Calu3 (cell line): ENCODE results near the gene ARHGAP24. TPM values are rescaled to one million over a fixed set of nuclear protein-coding genes. Genes with fewer than 3 reads are reported as not detected.

ENCODE experiments used
- BruUV-seq: library from RNA; stranded (reverse); fragments of 400-500 nt; replicated peaks from 2 replicates; lab custom pipeline; 2021; lab: Mats Ljungman, UMichigan
- CTCF ChIA-PET: fragments of 300-600 bp; sonication (Branson Sonifier 250); formaldehyde crosslinking; loops from one replicate; lab custom pipeline; 2022; ENCODE audit warnings: antibody characterized with exemption; lab: Charles Lee
- DNase-seq: peaks from one replicate; pipeline ENCODE4 v3.0.0; 2022
- H3K27ac Mint-ChIP-seq: one replicate; pipeline ENCODE4 v1.8.0; 2022; ENCODE audit warnings: mixed read lengths; ENCODE audit not compliant: unreplicated experiment
- H3K27me3 Mint-ChIP-seq: one replicate; pipeline ENCODE4 v1.8.0; 2022; ENCODE audit warnings: mixed read lengths; ENCODE audit not compliant: unreplicated experiment
- H3K36me3 Mint-ChIP-seq: one replicate; pipeline ENCODE4 v1.8.0; 2022; ENCODE audit warnings: mild to moderate bottlenecking, moderate library complexity, mixed read lengths; ENCODE audit not compliant: insufficient read depth, unreplicated experiment
- H3K4me1 Mint-ChIP-seq: one replicate; pipeline ENCODE4 v1.8.0; 2022; ENCODE audit warnings: mild to moderate bottlenecking, low read depth, mixed read lengths; ENCODE audit not compliant: unreplicated experiment
- H3K4me3 Mint-ChIP-seq: one replicate; pipeline ENCODE4 v1.8.0; 2022; ENCODE audit warnings: mild to moderate bottlenecking, low read depth, moderate library complexity, mixed read lengths; ENCODE audit not compliant: unreplicated experiment
- H3K9me3 Mint-ChIP-seq: one replicate; pipeline ENCODE4 v1.8.0; 2022; ENCODE audit warnings: low read depth, mixed read lengths; ENCODE audit not compliant: unreplicated experiment
- intact Hi-C: fragments of 100-400 bp; cut with micrococcal nuclease; formaldehyde crosslinking; loops from one replicate; pipeline ENCODE4 v1.10.0; 2022; ENCODE audit not compliant: unreplicated experiment
- total RNA-seq: library from RNA; stranded (reverse); gene quantifications from 2 replicates; pipeline ENCODE4 v1.2.3, GENCODE V29; 2022
- TF ChIP-seq, protein P1 (sequence below): fragments of 200-600 bp; IDR thresholded peaks from one replicate; pipeline ENCODE4 v1.8.0; 2022; ENCODE audit warnings: antibody characterized with exemption; ENCODE audit not compliant: unreplicated experiment

The ARHGAP24 gene
- total RNA-seq, 1 experiment from 2014 or later, result 10.2 TPM

DNA sequence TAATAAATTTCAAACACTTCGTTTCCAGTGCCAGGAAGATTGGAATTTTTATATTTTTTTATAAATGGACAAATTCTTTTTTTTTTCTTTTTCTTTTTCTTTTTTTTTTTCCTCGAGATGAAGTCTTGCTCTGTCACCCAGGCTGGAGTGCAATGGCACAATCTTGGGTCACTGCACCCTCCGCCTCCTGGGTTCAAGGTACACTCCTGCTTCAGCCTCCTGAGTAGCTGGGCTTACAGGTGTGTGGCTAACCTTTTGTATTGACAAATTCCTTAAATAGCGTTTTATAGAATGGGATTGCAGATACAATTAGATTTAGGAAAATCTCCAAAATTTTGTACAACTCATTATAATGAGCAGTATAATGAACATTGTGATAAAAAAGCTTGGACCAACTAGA lies 328.9 kb downstream of the ARHGAP24 start:
- no TSS peak for BruUV-seq
- no peak for DNase-seq
- Mint-ChIP-seq H3K27ac (no peak overlapping the region), H3K36me3 (no peaks in the 10 kb centered on the region), H3K27me3 (no peaks in the 10 kb centered on the region), H3K9me3 (no peaks in the 10 kb centered on the region), H3K4me3 (no peak overlapping the region), H3K4me1 (no peaks in the 10 kb centered on the region)
- CTCF ChIA-PET, result no interaction called here
- TF ChIP-seq, protein P1, sequence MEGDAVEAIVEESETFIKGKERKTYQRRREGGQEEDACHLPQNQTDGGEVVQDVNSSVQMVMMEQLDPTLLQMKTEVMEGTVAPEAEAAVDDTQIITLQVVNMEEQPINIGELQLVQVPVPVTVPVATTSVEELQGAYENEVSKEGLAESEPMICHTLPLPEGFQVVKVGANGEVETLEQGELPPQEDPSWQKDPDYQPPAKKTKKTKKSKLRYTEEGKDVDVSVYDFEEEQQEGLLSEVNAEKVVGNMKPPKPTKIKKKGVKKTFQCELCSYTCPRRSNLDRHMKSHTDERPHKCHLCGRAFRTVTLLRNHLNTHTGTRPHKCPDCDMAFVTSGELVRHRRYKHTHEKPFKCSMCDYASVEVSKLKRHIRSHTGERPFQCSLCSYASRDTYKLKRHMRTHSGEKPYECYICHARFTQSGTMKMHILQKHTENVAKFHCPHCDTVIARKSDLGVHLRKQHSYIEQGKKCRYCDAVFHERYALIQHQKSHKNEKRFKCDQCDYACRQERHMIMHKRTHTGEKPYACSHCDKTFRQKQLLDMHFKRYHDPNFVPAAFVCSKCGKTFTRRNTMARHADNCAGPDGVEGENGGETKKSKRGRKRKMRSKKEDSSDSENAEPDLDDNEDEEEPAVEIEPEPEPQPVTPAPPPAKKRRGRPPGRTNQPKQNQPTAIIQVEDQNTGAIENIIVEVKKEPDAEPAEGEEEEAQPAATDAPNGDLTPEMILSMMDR, result no peak
- intact Hi-C loops, result no loop called here

DNA sequence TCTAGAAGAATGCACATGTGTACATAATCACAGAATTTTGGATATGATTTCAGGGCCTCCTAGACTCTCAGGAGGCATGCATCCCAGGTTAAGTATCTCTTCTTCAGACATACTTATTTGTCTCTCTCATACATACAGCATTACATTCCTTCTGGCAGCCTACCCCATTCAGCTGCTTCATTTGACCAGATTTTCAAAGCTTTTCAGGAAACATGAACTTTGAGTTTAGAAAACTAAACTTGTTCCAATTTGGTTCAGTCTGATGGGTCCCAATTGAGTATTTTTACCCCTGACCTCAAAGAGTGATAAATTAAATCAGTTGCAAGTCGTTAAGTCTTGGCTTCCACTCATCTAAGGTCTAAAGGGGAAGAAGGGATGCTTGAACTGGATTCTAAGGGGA lies 330.9 kb downstream of the ARHGAP24 start:
- DNase-seq, result no peak
- CTCF ChIA-PET, result interaction anchor here (1.3 kb wide), 1 partner anchor 9 kb away, joined by 3 read pairs; no protein-coding TSS in a partner anchor
- H3K36me3 Mint-ChIP-seq, result no peaks in the 10 kb centered on the region
- H3K4me1 Mint-ChIP-seq, result no peaks in the 10 kb centered on the region
- H3K4me3 Mint-ChIP-seq, result no peak overlapping the region
- H3K9me3 Mint-ChIP-seq, result no peaks in the 10 kb centered on the region
- no peak overlapping the region for H3K27ac Mint-ChIP-seq
- TF ChIP-seq, protein P1, result no peak
- no peaks in the 10 kb centered on the region for H3K27me3 Mint-ChIP-seq
- intact Hi-C loops, result no loop called here
- no TSS peak for BruUV-seq

DNA sequence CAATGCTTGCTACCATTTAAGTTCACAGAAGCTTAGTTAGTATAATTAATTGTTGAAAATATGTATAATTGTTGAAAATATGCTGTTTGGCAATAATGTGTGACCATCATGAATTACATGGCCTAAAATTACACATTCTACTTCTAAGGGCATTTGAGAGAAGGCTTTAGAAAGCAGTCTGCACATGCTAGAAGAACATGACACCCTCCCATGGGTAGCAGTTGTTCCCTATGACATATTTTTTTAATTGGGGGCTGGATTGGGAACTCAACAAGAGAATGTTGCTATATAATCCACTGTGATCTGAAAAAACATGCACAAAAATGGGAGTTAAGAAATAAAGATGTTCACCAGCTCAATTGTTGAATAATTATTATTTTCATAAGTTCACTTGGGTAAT lies 331.4 kb downstream of the ARHGAP24 start:
- no TSS peak for BruUV-seq
- Mint-ChIP-seq H3K36me3 (no peaks in the 10 kb centered on the region), H3K4me1 (no peaks in the 10 kb centered on the region), H3K27ac (no peak overlapping the region), H3K27me3 (no peaks in the 10 kb centered on the region), H3K4me3 (no peak overlapping the region), H3K9me3 (no peaks in the 10 kb centered on the region)
- TF ChIP-seq, protein P1, result no peak
- CTCF ChIA-PET, result interaction anchor here (1.3 kb wide), 1 partner anchor 10 kb away, joined by 3 read pairs; no protein-coding TSS in a partner anchor
- DNase-seq, result no peak
- intact Hi-C loops, result no loop called here

DNA sequence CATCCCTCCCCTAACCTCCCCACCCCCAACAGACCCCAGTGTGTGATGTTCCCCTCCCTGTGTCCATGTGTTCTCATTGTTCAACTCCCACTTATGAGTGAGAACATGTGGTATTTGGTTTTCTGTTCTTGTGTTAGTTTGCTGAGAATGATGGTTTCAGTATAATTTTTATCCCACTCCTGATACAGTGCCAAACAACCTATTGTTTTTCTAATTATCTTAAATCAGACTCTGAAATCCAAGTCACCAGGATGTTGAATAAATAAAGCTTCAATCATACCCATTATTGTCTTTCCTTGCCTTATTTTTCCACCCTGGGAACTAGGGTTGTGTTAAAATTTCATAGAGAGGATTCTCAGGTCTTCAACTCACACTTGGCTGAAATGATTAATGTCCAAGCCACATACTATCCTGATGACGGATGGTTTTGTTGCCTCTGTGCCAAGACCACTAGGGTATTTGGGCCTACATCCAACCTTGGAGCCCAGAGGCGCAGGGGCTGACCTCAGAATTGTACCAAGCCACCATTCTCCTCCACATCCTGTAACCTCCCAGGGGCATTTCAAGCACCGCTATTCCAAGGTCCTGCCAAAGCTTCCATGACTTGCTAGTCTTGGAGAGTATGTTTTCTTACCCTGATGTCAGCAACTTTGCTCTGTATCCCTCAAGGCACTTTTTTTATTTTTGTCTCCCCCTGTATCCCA lies 332.4 kb downstream of the ARHGAP24 start:
- no peaks in the 10 kb centered on the region for H3K27me3 Mint-ChIP-seq
- no peak overlapping the region for H3K27ac Mint-ChIP-seq
- H3K36me3 Mint-ChIP-seq, result no peaks in the 10 kb centered on the region
- no TSS peak for BruUV-seq
- no peak overlapping the region for H3K4me3 Mint-ChIP-seq
- CTCF ChIA-PET, result no interaction called here
- no peaks in the 10 kb centered on the region for H3K9me3 Mint-ChIP-seq
- no peaks in the 10 kb centered on the region for H3K4me1 Mint-ChIP-seq
- TF ChIP-seq, protein P1, result no peak
- DNase-seq, result no peak
- intact Hi-C loops, result no loop called here
